ENCODE measurements around the gene KANK4. TPM values are rescaled to one million over a fixed set of nuclear protein-coding genes. Genes with fewer than 3 reads are reported as not detected.

KANK4 gene
- total and polyA plus RNA-seq, 2 of the 8 experiments (the other 6 are each of a cell fraction or from before 2014, with no cell fraction given): 0.22 to 0.26 TPM

- Histone ChIP-seq H2BK15ac (ENCODE audit: low read length) (no peak overlapping the region), H3K4me1 (replicated peaks in 1 of 4; ENCODE audit: control insufficient read depth in 3 of 4, insufficient read depth in 4 of 4, low read length in 3 of 4) (peaks cover 4 to 25% (median 8%) of the 10 kb centered on the region in 4 experiments), H2AK5ac (ENCODE audit: low read depth, low read length) (peak overlapping the region; percentile 92), H2BK20ac (ENCODE audit: low read length) (no peak overlapping the region), H3K9me3 (ENCODE audit: insufficient read depth in 2 of 2, low read depth in 1 of 2, low read length in 1 of 2) (no peaks in the 10 kb centered on the region), H3K27ac (ENCODE audit: low read depth, low read length) (peak overlapping the region; percentile 71; the same call in 1 of the 2 replicates), H3K36me3 (ENCODE audit: control insufficient read depth in 2 of 4, insufficient read depth in 4 of 4, low read length in 3 of 4) (peaks cover 18 to 70% (median 37%) of the 10 kb centered on the region in 4 experiments), H3K4me3 (ENCODE audit: extremely low read depth in 1 of 4, insufficient read depth in 2 of 4, low read depth in 3 of 4, low read length in 4 of 4) (peak overlapping the region; percentile 42 to 100 (median 74)), H4K8ac (ENCODE audit: extremely low read depth, insufficient read depth, low read length) (no peak overlapping the region), H3K4ac (replicated peaks; ENCODE audit: insufficient read length, low read depth, low read length) (no peak overlapping the region), H4K5ac (ENCODE audit: insufficient read length, low read depth, low read length) (peak overlapping the region; percentile 88), H4K20me1 (replicated peaks in 1 of 2; ENCODE audit: control insufficient read depth in 1 of 2, insufficient read depth in 2 of 2, low read length in 2 of 2) (peaks cover 9 to 11% of the 10 kb centered on the region in 2 experiments), H3K23ac (ENCODE audit: insufficient read length) (no peak overlapping the region), H4K91ac (replicated peaks; ENCODE audit: insufficient read length, low read length) (peak overlapping the region; percentile 36), H3K27me3 (replicated peaks in 1 of 4; ENCODE audit: control insufficient read depth in 3 of 4, extremely low read depth in 1 of 4, insufficient read depth in 3 of 4, low read length in 3 of 4) (no peaks in the 10 kb centered on the region), H3K9ac (replicated peaks in 1 of 4; ENCODE audit: extremely low read depth in 1 of 4, low read depth in 3 of 4, low read length in 3 of 4) (peak overlapping the region in 3 of 4 experiments; percentile 50 to 76 (median 58); a peak in 5 of 7 replicates), H3K14ac (ENCODE audit: insufficient read length) (no peak overlapping the region), H2BK5ac (ENCODE audit: low read depth, low read length) (peak overlapping the region; percentile 92), H3K56ac (replicated peaks; ENCODE audit: insufficient read length, low read depth, low read length) (peak overlapping the region; percentile 17), H3K4me2 (ENCODE audit: insufficient read depth in 1 of 2, low read depth in 2 of 2, low read length in 2 of 2) (peak overlapping the region; percentile 69 to 95), H3K23me2 (ENCODE audit: low read depth, low read length) (peaks cover 21% of the 10 kb centered on the region), H3K79me1 (ENCODE audit: low read depth, low read length) (no peaks in the 10 kb centered on the region; the same call in 1 of the 2 replicates), H3K18ac (ENCODE audit: extremely low read depth, low read length) (peak overlapping the region; percentile 94), H3K79me2 (ENCODE audit: control insufficient read depth in 1 of 2, insufficient read depth in 2 of 2, low read length in 2 of 2) (peaks cover 15 to 89% of the 10 kb centered on the region in 2 experiments), H2BK12ac (ENCODE audit: low read depth, low read length) (peak overlapping the region; percentile 94), H2AFZ (ENCODE audit: low read length) (no peak overlapping the region), H2BK120ac (replicated peaks; ENCODE audit: low read depth, low read length) (peak overlapping the region; percentile 83)
- ChIA-PET POLR2A (ENCODE audit: partially characterized antibody) (interaction anchor here (0.6 to 27.8 kb wide), 31 partner anchors 5 to 237 kb away, joined by 3 to 1232 read pairs (median 4); partner anchors contain the start of gene L1TD1), CTCF (ENCODE audit: partially characterized antibody) (interaction anchor here (0.5 to 6.4 kb wide), 9 partner anchors 8 to 205 kb away, joined by 3 to 30 read pairs (median 5); no protein-coding TSS in a partner anchor)
- 3% methylated on average over 14 of the region's 14 CpGs; no CpG with 5 or more reads in 1 of the 2 experiments for WGBS, 2 experiments (ENCODE audit: extremely low coverage in 1 of 2, insufficient coverage in 1 of 2, insufficient read length in 1 of 2, insufficient replicate concordance in 2 of 2, low coverage in 1 of 2, low lambda C conversion rate in 2 of 2, missing lambda C conversion rate in 1 of 2)
- peak; percentile 90 for FAIRE-seq
- no peak for DNase-seq (ENCODE audit: low read depth in 1 of 2, low spot score in 2 of 2)
- TF ChIP-seq SUZ12 (IDR thresholded peaks at IDR 0.05; ENCODE audit: low read length) (no peak), SAP30 (IDR thresholded peaks at IDR 0.05; ENCODE audit: insufficient read depth, insufficient replicate concordance, low read length) (no peak), GTF2F1 (IDR thresholded peaks at IDR 0.05; ENCODE audit: borderline replicate concordance, low read depth, low read length) (no peak), CHD1 (IDR thresholded peaks at IDR 0.05; ENCODE audit: low read depth, low read length) (no peak; the same call in 1 of the 2 replicates), TBP (IDR thresholded peaks at IDR 0.05; ENCODE audit: low read depth, low read length) (peak; percentile 75), EP300 (IDR thresholded peaks at IDR 0.05; ENCODE audit: borderline replicate concordance in 1 of 2, low read depth in 2 of 2, low read length in 2 of 2) (no peak), ZNF274 (IDR thresholded peaks at IDR 0.05; ENCODE audit: borderline replicate concordance, extremely low read depth, low read length) (no peak), TAF1 (IDR thresholded peaks at IDR 0.05; ENCODE audit: low read depth, low read length) (peak; percentile 54; the same call in 1 of the 2 replicates), TEAD4 (IDR thresholded peaks at IDR 0.05; ENCODE audit: low read depth, low read length) (no peak), YY1 (IDR thresholded peaks at IDR 0.05; ENCODE audit: low read depth, low read length) (peak; percentile 24; the same call in 1 of the 2 replicates), CHD2 (IDR thresholded peaks at IDR 0.05; ENCODE audit: low read length) (peak; percentile 59; the same call in 1 of the 2 replicates), EZH2 (IDR thresholded peaks at IDR 0.05; ENCODE audit: low read depth, low read length, severe bottlenecking) (no peak)
These were observed 121.0 kb downstream of the KANK4 start for GRCh38 chr1:62198069-62198780.

All from H1 (cell line).